ENCODE results near the gene FANCC.
A peak's percentile ranks its signal among the peaks of the same experiment; 100 is the strongest.

FANCC gene

DNA sequence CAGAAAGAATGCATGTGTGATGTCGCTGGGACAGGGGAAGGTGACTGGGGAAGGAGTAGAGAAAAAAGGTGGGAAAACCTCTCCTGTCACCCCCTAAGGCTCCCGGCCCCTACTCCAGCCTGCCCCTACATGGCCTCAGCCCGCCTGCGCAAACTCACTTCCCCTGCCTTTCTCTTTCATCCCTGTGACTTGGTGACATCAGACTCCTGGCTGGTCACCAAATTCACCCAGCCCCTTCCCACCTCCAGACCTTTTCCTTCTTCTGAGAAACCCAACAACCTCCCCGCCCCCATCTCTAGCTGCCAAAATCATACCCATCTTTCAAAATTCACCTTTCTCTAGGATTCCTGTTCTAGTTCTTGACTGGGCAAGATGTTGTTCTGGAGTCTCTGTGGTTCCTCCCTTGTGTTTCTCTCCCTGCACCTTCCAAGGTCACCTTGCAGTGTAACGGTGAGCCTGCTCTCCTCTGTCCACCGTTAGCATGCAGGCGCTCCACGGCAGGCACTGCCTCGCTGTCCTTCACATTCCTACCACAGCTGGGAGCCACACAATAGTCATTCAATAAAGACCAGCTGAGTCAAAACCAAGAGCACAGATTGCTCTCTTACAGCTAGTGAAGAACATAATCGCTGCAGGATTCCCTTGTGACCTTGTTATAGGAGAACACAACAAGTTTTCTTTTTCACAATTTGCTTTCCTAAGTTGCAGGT lies 134.5 kb downstream of the FANCC start:
- DNase-seq = no peak

DNA sequence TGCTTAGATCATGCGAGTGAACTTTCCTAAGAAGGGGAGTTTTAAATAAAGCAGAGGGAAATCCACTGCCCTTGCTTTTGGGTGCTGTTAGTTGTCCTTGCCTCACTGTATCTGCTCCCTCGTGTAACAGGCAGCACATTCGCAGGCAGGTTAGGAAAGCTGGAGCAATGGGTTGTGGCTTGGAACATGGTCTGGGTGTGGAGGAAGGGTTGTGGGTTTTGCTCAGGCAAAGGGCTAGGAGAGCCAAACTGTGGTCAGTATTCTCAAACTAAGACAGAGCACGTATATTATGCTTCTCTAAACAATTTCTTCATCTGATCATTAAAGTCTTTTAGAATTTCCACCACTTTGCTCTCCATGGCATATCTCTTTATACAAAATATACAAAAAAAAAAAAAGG lies 135.7 kb downstream of the FANCC start:
- no peak for DNase-seq

DNA sequence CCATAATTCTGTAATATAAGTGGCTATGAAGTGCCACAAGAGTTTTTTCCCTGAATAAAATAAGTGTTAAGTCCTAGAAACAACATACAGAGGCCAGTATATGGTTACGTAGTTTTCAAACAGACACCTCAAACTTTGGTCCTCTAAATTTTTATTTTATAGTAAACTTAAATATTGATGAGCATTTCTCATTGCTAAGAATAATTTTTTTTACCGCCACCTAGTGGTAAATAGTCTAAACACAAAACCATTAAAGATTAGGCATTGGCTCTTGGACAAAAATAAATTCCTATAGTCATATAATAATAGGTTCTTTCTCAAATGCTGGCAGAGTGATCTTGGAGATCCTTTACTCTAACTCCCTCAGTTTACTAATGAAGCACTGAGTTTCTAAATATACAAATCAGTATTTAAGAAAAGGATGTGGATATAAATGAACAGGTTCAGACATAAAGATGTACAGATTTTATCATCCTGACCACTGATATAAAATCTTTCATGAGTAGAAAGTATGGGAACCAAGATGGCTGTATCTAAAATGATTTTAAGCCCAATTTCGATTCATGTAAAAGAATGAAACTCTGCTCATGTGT lies 136.2 kb downstream of the FANCC start:
- no peak for DNase-seq

DNA sequence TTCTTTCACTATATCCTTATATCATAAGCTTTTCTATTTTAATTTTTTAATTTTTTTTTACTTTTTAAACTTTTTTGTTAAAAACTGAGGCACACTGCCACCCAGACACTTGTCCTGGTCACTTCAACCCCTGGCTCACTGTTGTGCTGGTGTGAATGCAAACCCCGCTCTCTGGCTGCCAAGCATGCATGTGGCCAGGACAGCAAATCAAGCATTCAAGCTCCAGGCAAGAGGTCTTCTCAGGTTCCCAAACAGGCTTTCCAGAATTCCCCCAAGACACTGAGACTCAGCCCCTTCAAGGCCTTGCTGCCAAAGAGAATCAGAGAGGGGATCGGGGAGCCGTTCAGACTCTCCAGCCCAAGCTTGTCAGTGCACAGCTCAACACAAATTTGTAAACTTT lies 139.9 kb downstream of the FANCC start:
- no peak for DNase-seq

DNA sequence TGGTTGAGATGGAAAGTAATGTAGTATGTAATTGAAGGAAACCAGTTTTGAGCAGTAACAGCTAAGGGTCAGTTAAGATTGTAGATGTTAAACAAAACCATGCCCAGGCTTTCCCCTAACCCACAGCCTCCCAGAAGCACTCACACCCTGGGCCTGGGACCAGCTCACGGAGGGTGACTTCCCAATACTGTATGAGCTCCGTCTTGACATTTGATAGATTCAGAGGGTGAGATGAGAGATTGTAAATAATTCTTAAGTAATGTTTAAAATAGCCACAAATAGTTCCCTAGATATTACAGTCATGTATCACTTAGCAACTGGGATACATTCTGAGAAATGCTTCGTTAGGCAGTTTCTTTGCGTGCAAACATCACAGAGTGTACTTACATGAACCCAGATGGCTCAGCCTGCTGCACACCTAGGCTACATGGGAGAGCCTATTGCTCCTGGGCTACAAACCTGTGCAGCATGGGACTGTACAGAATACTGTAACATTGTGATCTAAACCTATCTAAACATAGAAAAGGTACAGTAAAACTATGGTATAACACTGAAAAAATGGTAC lies 140.7 kb downstream of the FANCC start:
- DNase-seq = no peak

DNA sequence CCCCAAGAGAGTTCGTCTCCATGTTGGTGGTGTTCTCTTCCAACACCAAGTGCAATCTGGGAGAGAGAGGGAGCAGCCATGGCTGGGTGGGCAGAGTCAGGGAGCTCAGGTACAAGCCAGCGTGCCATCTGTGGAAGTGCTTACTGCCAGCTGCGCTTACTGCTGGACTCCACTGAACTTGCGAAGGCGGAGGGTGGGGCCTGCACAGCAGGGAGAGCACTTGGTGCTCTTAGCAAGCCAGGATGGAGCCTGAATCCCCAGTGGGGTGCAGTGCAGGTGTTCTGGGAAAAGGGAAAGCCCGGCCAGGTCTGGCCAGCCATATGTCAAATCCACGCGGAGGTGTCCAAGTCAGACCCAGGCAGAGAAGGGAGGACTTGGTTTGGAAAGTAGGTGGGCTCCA lies 142.0 kb downstream of the FANCC start:
- no peak for DNase-seq

DNA sequence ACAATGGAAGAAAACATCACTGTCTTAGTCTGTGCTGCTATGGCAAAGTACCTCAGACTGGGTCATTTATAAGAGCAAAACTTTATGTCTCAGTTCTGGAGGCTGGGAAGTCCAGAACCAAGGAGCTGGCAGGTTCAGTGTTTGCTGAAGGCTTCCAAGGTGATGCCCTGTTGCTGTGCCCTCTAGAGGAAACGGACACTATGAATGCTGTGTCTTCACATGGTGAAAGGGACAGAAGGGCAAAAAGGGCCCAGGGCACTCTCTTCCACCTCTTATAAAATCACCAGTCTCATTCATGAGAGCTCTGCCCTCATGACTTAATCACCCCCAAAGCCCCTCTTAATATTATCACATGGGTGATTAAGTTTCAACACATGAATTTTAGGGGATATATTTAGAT lies 143.5 kb downstream of the FANCC start:
- no peak for DNase-seq

DNA sequence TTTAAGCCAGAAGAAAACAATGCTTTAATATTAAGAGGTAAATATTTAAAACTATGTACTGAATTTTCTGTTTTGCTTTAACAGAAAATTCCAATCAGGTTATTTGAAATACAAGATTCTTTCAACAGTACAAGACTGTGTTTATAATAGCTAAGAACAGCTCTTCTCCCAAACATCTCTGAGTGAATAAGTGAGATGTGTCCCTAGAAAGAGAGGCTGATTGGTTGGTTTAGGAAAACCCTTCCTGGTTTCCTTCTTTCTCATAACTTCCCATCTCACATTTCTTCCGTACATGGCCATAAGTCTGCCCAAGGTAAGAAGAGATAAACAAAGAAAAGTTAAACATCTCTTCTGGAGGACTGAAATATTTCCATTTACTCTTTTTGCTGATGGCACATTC lies 145.9 kb downstream of the FANCC start:
- no peak for DNase-seq

DNA sequence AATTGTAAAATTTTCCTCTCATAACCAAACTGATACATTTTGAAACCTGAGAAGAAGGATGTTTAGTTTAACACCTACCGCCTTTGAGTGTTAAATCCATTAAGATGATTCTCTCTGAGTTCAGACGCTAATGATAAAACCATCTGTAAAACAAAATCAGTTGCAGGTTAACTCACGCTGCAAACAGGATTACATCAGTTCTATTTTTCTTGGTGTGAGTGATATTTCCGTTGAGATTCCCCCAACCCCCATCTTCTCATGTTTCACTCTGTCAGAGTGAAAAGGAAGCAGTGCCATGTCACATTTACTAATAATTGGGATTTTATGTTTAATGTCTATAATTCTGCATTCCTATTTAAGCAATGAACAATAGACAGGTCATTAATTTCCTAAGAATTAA lies 146.5 kb downstream of the FANCC start:
- no peak for DNase-seq

DNA sequence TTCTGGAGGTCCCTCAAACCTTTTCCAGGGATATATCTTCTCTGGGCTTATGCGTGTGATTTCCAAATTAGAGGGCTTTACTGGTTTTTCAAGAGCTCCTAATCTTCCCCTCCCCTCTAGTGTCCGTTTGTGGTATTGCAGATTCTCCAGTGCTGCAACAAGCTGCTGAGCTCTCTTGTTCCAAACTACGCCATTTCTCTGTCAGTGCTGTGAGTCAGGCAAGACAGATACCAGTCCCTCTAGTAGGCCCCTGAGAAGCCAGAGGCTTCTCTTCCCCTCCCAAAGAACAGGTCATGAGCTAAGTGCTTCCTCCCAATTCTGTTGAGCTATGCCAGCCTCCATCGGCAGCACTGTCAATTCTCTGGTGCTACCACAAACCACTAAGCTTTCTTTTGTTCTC lies 149.5 kb downstream of the FANCC start:
- peak; percentile 62 for DNase-seq

DNA sequence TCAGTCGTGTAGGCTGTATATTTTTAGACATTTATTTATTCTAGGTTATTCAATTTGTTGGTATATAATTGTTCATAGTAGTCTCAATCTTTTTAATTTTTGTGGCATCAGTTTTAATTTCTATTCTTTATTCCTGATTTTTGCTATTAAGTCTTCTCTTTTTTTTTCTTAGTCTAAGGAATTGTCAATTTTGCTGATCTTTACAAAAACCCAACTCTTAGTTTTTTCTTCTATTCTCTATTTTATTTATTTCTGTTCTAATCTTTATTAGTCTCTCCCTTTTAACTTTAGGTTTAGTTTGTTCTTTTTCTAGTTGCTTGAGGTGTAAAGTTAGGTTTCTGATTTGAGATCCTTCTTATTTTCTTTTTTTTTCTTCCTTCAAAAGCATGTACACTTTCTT lies 152.5 kb downstream of the FANCC start:
- no peak for DNase-seq

DNA sequence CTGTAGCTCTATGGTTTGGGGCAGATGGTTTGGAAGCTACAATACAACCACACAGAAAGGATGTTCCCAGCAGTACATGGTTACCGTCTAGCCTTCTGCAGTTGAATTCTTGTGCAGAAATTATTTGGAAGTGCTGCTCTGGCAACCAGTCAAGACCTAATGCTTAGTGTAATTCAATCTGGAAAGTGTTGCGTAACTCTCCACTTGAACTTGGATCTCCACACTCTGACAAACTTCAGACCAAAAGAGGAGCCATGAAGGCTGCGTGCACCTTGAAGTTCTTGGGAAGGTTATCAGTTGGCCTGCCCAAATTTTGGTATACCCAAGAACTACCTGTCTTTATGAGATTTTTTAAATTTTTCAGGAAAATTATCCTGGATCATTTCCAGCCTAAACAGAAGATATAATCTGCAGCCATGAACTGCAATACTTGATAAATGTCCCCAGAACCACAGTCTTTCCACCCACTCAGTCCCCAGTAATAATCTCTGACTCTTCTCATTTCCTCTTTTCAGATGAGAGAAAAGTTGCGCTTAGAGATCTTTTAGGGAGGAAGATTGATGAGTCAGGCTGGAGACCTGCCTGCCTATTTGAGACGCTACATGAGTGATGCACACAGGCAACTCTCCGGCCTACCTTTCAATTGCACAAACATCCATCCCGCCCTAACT lies 159.9 kb downstream of the FANCC start:
- no peak for DNase-seq

DNA sequence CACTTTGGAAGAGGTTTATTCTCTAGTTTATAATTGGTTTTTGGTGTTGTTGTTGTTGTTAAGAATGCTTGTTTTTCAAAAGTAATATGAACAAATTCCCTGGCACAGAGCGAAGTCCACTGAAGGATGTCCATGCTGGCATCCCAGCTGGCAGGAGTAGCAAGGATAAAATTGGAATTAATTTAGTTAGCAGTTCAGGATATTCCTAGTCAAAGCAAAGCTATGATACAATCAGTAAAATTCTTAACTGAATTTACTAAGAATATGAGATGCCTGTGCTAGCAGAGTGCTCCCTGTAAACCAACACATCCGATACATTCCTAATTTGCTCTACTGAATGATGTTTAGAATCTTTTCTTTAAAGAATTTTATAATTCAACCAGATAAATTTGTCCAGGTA lies 161.4 kb downstream of the FANCC start:
- DNase-seq = no peak

DNA sequence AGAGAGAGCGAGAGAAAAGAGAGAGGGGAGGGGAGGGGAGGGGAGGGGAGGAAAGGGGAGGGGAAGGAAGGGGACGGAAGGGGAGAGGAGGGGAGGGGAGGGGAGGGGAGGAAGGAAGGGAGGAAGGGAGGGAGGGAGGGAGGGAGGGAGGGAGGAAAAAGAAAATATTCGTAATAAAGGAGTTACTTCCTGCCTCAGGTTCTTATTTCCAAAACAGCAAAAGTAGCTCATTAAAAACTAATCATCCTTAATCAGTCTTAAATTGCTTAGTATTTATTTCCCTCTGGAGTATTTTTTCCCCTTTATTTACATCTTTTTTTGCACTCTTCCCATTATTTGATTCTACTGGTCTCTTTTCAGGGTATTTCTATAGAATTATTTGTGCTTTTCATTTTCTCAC lies 162.3 kb downstream of the FANCC start:
- DNase-seq = no peak

DNA sequence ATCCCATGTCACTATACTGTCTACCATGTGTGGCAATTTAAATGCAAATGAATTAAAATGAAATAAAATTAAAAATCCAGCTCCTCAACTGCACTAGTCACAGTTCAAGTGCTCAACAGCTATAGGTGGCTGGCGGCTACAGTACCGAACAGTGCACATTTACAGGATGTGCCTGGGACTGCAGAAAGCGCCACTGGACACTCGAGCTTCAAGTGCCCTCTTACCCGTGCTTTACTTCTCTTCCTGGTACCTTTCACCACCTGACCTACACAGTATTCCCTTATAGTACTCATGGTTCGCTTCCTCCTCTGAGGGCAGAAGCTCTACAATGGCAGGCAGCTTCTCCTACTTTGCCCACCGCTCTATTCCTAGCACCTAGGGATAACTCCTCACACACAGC lies 166.6 kb downstream of the FANCC start:
- DNase-seq = no peak

DNA sequence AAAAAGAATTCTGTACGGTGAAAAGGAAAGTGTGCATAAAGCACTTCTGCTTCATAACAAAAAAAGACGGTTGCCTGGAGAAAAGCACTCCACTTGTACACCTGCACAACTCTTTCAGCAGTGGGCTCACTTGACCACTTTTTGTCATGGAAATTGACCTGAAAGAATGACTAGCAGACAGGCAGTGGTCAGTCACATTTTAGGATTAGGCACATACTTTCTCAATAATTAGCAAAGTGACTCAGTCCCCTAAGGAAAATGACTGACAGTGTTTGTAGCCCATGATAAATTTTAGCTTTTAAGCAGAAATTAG lies 169.3 kb downstream of the FANCC start:
- DNase-seq = no peak

DNA sequence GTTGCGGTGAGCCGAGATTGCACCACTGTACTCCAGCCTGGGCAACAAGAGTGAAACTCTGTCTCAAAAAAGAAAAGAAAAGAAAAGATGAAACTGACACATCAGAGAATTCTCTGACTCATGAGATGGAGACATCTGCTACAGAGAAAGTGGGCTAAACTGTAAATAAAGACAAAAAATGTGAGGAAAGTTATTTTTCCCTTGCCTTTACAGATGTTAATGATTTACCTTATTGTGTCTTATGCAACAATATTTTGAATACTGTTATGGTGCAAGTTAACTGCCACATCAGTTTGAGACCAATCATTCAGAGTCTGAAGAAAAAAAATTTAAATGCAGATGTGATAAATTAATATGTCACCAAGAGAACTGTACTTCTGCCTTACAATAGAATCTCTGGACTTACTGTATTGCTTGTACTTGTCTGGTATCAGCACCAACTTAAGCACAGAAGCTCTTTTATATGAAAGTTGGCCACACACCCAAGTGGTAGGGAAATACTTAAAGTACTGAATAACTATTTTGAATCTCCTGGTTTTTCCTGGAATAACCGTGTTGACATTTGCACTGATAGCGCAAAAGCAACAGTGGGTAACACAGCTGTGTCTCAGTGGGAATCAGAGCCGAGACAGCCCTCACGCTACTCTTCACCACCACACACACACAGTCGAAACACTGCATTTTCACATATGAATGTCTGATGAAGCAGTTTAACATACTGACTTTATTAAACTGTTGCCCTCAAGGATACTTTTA lies 169.9 kb downstream of the FANCC start:
- DNase-seq = no peak

DNA sequence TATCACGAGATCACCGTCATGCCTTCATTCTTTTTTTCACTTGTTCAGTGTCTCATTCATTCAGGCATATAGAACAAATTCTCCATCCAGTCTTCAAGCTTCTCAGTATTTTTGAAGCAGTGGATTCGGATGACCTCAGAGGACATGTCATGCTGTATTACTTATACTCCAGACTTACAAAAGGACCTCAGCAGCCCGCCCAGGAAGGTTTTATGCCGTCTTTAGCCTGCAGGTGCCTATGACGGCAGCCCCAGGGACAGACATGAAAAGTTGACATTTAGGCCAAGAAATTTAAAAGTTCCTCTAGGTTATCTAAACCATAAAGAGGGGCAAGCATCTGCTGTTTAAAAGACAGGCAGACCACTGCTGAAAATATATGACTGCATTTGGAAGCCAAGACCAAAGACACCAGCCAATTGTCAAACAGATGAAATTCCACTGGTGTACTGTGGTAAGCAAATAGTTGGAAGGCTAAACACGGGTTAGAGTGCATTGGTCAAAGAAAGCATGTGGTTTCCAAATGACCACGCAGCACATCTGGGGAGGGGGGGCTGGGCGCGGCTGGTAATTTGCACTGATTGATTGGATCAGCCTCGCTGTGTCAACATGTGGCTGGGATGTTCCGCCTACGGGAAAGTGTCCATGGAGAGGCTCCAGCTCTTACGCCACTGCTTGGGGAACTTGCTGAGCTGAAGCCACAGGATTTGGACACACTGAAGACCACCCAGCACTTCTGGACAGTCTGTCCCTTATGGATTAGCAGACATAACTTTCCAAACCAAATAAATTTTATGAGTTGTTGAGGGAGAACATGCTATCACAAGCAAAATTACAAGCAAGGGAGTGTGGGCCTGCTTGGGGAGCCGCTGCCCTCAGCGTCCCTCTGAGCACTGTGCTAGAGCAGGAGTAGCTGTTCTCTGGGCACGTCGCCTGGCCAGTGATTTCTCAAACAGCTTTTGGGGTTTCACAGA lies 173.6 kb downstream of the FANCC start:
- no peak for DNase-seq

DNA sequence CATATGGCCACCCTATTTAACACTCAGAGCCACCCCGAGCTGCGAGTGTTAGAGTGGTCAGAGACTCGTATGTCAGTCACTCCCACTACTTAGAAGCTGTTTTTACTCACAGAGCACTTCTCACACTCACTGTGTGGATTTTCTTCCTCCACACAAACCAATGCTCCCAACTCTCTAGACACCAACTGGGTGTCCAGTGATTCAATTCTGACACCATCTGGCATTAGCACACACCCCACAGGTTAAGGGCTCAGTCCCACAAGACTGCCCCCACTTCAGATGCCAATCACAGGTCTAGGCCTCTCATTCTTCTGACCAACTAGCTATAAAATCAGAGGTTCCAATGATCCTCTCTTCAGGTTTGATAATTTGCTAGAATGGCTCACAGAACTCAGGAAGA lies 174.8 kb downstream of the FANCC start:
- no peak for DNase-seq

DNA sequence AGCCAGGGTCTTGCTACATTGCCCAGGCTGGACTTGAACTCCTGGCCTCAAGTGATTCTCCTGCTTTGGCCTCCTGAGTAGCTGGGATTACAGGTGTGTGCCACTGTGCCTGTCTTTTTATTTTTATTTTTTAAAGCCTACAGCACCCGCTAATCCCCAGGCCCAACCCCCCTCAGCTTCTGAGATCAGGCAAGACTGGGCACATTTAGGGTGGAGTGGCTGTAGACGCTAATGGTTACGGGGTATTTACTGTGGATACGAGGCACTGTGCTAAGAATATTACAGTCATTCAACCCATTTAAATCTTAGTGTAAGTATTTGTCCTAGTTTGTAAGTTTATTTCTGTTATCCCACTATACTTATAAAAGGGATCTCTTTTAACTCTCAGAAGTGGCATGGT lies 175.2 kb downstream of the FANCC start:
- no peak for DNase-seq

DNA sequence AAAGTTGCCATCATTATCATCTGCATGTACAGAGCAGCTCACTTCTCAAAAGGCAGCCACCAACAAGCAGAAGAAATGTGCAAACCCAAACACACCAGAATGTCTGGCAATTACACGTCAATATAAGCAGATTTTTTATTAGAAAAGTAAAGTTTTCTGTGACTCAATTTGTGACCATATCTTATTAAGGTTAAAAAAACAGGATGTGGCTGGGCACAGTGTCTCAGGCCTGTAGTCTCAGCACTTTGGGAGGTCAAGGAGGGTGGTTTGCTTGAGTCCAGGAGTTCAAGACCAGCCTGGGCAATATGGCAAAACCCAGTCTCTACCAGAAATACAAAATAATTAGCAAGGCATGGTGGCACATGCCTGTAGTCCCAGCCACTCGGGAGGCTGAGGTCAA lies 176.7 kb downstream of the FANCC start:
- no peak for DNase-seq

DNA sequence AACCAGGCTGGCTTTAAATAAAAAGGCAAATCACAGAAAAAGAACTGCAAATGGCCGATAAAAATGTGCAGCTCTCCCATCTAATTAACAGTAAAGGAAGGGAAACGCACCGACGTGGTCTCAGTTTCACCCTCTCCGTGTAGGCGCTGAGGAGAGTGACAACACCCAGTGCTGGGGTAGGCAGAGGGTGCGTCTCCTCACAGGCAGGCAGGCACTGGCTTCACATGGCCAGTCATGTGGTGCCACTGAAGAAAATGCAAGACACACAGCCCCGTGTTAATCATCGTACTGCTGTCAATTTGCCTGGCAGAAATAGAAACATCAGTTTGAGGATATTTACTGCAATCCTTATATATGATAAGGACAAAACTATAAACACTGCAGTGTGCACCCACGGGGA lies 178.4 kb downstream of the FANCC start:
- no peak for DNase-seq

DNA sequence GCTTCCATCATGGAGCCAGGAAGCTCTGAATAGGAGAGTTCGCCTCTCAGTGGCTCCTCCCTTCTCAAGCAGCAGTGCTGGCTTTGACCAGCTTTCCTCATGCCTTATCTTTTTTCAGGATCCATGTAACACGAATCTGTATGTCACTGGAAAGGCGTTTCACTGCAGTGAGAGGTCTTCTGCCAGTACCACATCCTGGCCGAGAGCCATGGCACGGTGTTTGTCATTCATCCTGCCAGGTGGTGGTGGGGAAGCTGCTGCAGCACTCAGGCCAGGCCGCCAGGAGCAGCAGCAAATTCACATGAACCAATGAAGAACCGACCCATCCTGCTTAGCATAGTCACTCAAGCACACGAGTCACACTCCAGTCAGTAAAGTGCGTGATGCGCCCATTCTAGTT lies 179.0 kb downstream of the FANCC start:
- DNase-seq = no peak

Measured in RPMI8226 (cell line).